K562 (cell line): Measurements from ENCODE around the gene CASP6. TPM values are rescaled to one million over a fixed set of nuclear protein-coding genes. Genes with fewer than 3 reads are reported as not detected.
A peak's percentile ranks its signal among the peaks of the same experiment; 100 is the strongest.

Experiments
- ATAC-seq: fragments of 200-7000 bp; cut with Tn5 transposase; 3 replicates; pipeline ENCODE4 v1.9.1; 2020; ENCODE audit warnings: moderate library complexity
- BruUV-seq: library from RNA; stranded (reverse); fragments of 400-500 nt; replicated peaks from 2 replicates; lab custom pipeline; 2021; lab: Mats Ljungman, UMichigan
- CTCF ChIA-PET: fragments of 300-600 bp; formaldehyde crosslinking; extraction: SDS; loops from one replicate; lab custom pipeline; 2021; ENCODE audit warnings: low intra/inter-chr PET ratio; lab: Yijun Ruan, JAX
- POLR2A ChIA-PET: fragments of 300-600, 350-650 bp; sonication (Branson Sonifier 250); formaldehyde crosslinking; extraction: SDS; loops from one replicate; lab custom pipeline; 2021; ENCODE audit warnings: antibody characterized with exemption, inconsistent platforms; lab: Yijun Ruan, JAX
- DNase-seq, 4 experiments: peaks; one replicate each; pipeline versions ENCODE4 v3.0.0 to v3.0.0-alpha.2; 2011 to 2018; ENCODE audit warnings: low spot score in 3 of 4, mixed read lengths in 3 of 4; ENCODE audit errors: extremely low read depth in 1 of 4
- FAIRE-seq: peaks from 2 replicates; lab custom pipeline; 2011; peaks lifted over from hg19 to GRCh38; lab: Jason Lieb, UNC
- H2AFZ ChIP-seq: 2 replicates; pipeline ENCODE4 v1.6.0; 2011; ENCODE audit warnings: low read depth, low read length, control low read depth, inconsistent platforms
- H3K27ac ChIP-seq: fragments of 200-600 bp; 3 replicates; pipeline ENCODE4 v1.8.0; 2011; ENCODE audit warnings: low read depth, mild to moderate bottlenecking, control low read depth, inconsistent platforms, low read length, moderate library complexity, mixed read lengths; ENCODE audit errors: extremely low read depth
- H3K27me3 ChIP-seq, 2 experiments: fragments of 300-600 bp in 1 of 2; 2 replicates in 1 of 2; 3 replicates in 1 of 2; pipeline versions ENCODE4 v1.6.0 to v1.8.0; 2011; ENCODE audit warnings: inconsistent platforms in 2 of 2, low read length in 2 of 2, mild to moderate bottlenecking in 1 of 2, mixed read lengths in 1 of 2, moderate library complexity in 1 of 2; ENCODE audit not compliant: control insufficient read depth in 2 of 2, insufficient read depth in 2 of 2
- H3K36me3 ChIP-seq: fragments of 300-600 bp; 3 replicates; pipeline ENCODE4 v1.8.0; 2011; ENCODE audit warnings: mild to moderate bottlenecking, low read length, inconsistent platforms; ENCODE audit not compliant: control insufficient read depth, insufficient read depth
- H3K4me1 ChIP-seq, 2 experiments: fragments of 200-600 bp in 1 of 2; replicated peaks in 1 of 2; 2 replicates in 1 of 2; 3 replicates in 1 of 2; pipeline versions ENCODE4 v1.5.1 to v1.8.0; 2011; ENCODE audit warnings: inconsistent platforms in 2 of 2, low read length in 2 of 2, mild to moderate bottlenecking in 1 of 2, mixed read lengths in 1 of 2, moderate library complexity in 1 of 2; ENCODE audit not compliant: control insufficient read depth in 2 of 2, insufficient read depth in 2 of 2
- H3K4me2 ChIP-seq: 2 replicates; pipeline ENCODE4 v1.6.1; 2011; ENCODE audit warnings: low read length, control low read depth, inconsistent platforms, mixed read lengths; ENCODE audit not compliant: insufficient read depth
- H3K4me3 ChIP-seq: fragments of 200-600 bp; sonication (generic), shearing (Covaris generic); 2 replicates; pipeline ENCODE4 v1.5.1; 2016; ENCODE audit warnings: control low read depth, inconsistent platforms
- H3K79me2 ChIP-seq: fragments of 200-600 bp; 3 replicates; pipeline ENCODE4 v1.8.0; 2011; ENCODE audit warnings: low read length, inconsistent platforms; ENCODE audit not compliant: control insufficient read depth, insufficient read depth
- H3K9ac ChIP-seq, 2 experiments: 2 replicates each; pipeline versions ENCODE4 v1.6.0 to v1.6.1; 2011; ENCODE audit warnings: low read depth in 2 of 2, low read length in 2 of 2, control low read depth in 1 of 2, inconsistent platforms in 1 of 2, mild to moderate bottlenecking in 1 of 2, mixed read lengths in 1 of 2; ENCODE audit not compliant: insufficient read depth in 1 of 2
- H3K9me1 ChIP-seq: one replicate; pipeline ENCODE4 v1.6.0; 2011; ENCODE audit warnings: inconsistent platforms, mild to moderate bottlenecking, low read length, moderate library complexity; ENCODE audit not compliant: control insufficient read depth, insufficient read depth
- H3K9me3 ChIP-seq: replicated peaks from 2 replicates; pipeline ENCODE4 v1.5.1; 2011; ENCODE audit warnings: low read depth, low read length, inconsistent platforms; ENCODE audit not compliant: control insufficient read depth, insufficient read depth
- H4K20me1 ChIP-seq: replicated peaks from 2 replicates; pipeline ENCODE4 v1.6.1; 2011; ENCODE audit warnings: low read length, inconsistent platforms, mixed read lengths; ENCODE audit not compliant: control insufficient read depth, insufficient read depth
- CTCF ChIP-seq, 3 experiments: IDR thresholded peaks in 2 of 3; conservative IDR thresholded peaks in 1 of 3; 2 replicates each; pipeline ENCODE4 v1.5.1; 2011 to 2012; ENCODE audit warnings: low read length in 3 of 3, mild to moderate bottlenecking in 3 of 3, control low read depth in 2 of 3, improper control_type of control experiment in 1 of 3, inconsistent platforms in 1 of 3, low read depth in 1 of 3, mixed read lengths in 1 of 3, moderate library complexity in 1 of 3; ENCODE audit not compliant: insufficient read depth in 2 of 3
- MYC ChIP-seq, 2 experiments: fragments of 250-450 bp in 1 of 2; sonication (Bioruptor Pico) in 1 of 2; IDR thresholded peaks; 2 replicates each; pipeline versions ENCODE4 v1.5.1 to v1.6.1; 2012 to 2021; ENCODE audit warnings: low read depth in 2 of 2, borderline replicate concordance in 1 of 2, improper control_type of control experiment in 1 of 2, low read length in 1 of 2, mild to moderate bottlenecking in 1 of 2, moderate library complexity in 1 of 2
- POLR2G ChIP-seq: fragments of 200-400 bp; formaldehyde crosslinking; IDR thresholded peaks from 2 replicates; pipeline ENCODE4 v1.6.1; 2017; ENCODE audit warnings: low read depth, mild to moderate bottlenecking, antibody characterized with exemption, low read length, moderate library complexity
- RAD21 ChIP-seq, 2 experiments: fragments of 250-450 bp in 1 of 2; fragments of 450-650 bp in 1 of 2; sonication (Bioruptor Pico) in 1 of 2; formaldehyde crosslinking in 1 of 2; IDR thresholded peaks in 1 of 2; conservative IDR thresholded peaks in 1 of 2; 2 replicates each; pipeline versions ENCODE4 v1.4.0 to v1.8.0; 2020 to 2022; ENCODE audit warnings: mild to moderate bottlenecking in 2 of 2, moderate library complexity in 1 of 2
- ZKSCAN8 ChIP-seq: fragments of 200-800 bp; sonication (Bioruptor generic); IDR thresholded peaks from 2 replicates; pipeline ENCODE4 v1.6.1; 2016; ENCODE audit warnings: missing genetic modification characterization, missing compliant biosample characterization
- ZNF384 ChIP-seq: IDR thresholded peaks from 2 replicates; pipeline ENCODE4 v1.6.1; 2012; ENCODE audit warnings: low read depth, low read length, improper control_type of control experiment
- ZNF740 ChIP-seq, 3 experiments: fragments of 200-800 bp in 1 of 3; sonication (Bioruptor generic) in 1 of 3; sonication (generic) in 1 of 3; formaldehyde crosslinking in 1 of 3; IDR thresholded peaks; 2 replicates each; pipeline versions ENCODE4 v1.6.1 to v1.8.0; 2016 to 2022; ENCODE audit warnings: mild to moderate bottlenecking in 2 of 3, missing compliant biosample characterization in 2 of 3, missing genetic modification characterization in 2 of 3, missing genetic modification reagents in 1 of 3
- ZSCAN32 ChIP-seq: fragments of 450-650 bp; formaldehyde crosslinking; IDR thresholded peaks from 2 replicates; pipeline ENCODE4 v1.4.0; 2020; ENCODE audit warnings: mild to moderate bottlenecking, moderate library complexity
- WGBS: fragments of 100-300 bp; shearing (Covaris generic); methylation state at CpG from one replicate; pipeline ENCODE4 v1.1.6; 2016; ENCODE audit warnings: low coverage, mixed read lengths; ENCODE audit not compliant: insufficient coverage; ENCODE audit errors: missing lambda C conversion rate; 5-methylcytosine and 5-hydroxymethylcytosine counted together
- in situ Hi-C: fragments of 300-500 bp; cut with MboI; formaldehyde crosslinking; loops from 4 replicates; pipeline ENCODE4 v1.15.0; 2018; ENCODE audit warnings: inconsistent platforms, mixed read lengths
- intact Hi-C: fragments of 100-400 bp; cut with micrococcal nuclease; formaldehyde crosslinking; loops from 2 replicates; pipeline ENCODE4 v1.14.2; 2022
- polyA plus RNA-seq, 8 experiments: library from polyadenylated mRNA; depleted of rRNA in 4 of 8; stranded (reverse) in 5 of 8; unstranded in 3 of 8; fragments of >200 nt; fragmentation: Nextera tagmentation in 2 of 8; fragmentation: Illumina TruSeq in 1 of 8; extraction: Ambion mirVana in 2 of 8; extraction: Trizol in 1 of 8; gene quantifications; 2 replicates each; pipeline versions ENCODE4 v1.2.1 to v1.2.3, GENCODE V29; 2011 to 2014; ENCODE audit warnings: inconsistent platforms in 1 of 8, missing spikeins in 1 of 8
- total RNA-seq, 7 experiments: library from RNA; depleted of rRNA in 6 of 7; stranded (reverse); fragments of >200 nt in 6 of 7; fragmentation: Illumina TruSeq in 2 of 7; extraction: Trizol in 2 of 7; gene quantifications; 2 replicates each; pipeline versions ENCODE4 v1.2.1 to v1.2.3, GENCODE V29; 2011 to 2021; ENCODE audit warnings: low replicate concordance in 1 of 7
- TF ChIP-seq, protein P1 (sequence below): sonication (generic); formaldehyde crosslinking; IDR thresholded peaks from 2 replicates; pipeline ENCODE4 v1.8.1; 2022; ENCODE audit warnings: missing genetic modification reagents

CASP6 gene
- total and polyA plus RNA-seq, 9 of the 15 experiments (the other 6 are each of a cell fraction or from before 2014, with no cell fraction given), result 20.8 to 72.7 (median 39.1) TPM

GRCh38 chr4:109676886-109677285, 26.4 kb downstream of the CASP6 start:
- H4K20me1 ChIP-seq, result no peaks in the 10 kb centered on the region
- CTCF ChIA-PET, result interaction anchor here (0.7 kb wide), 1 partner anchor 150 kb away, joined by 3 read pairs; no protein-coding TSS in a partner anchor
- H3K9me3 ChIP-seq, result no peaks in the 10 kb centered on the region; the same call in 1 of the 2 replicates
- H3K36me3 ChIP-seq, result no peaks in the 10 kb centered on the region
- DNase-seq (no peak), ATAC-seq (peak; percentile 69), FAIRE-seq (no peak)
- no peak overlapping the region for H3K9ac ChIP-seq
- H3K79me2 ChIP-seq, result no peaks in the 10 kb centered on the region
- H3K27ac ChIP-seq, result no peak overlapping the region
- no peak overlapping the region for H2AFZ ChIP-seq
- H3K27me3 ChIP-seq, result no peaks in the 10 kb centered on the region
- H3K9me1 ChIP-seq, result no peaks in the 10 kb centered on the region
- no TSS peak for BruUV-seq
- no peak overlapping the region for H3K4me3 ChIP-seq
- WGBS, result 23% methylated on average over 1 of the region's 1 CpG
- in situ Hi-C loops (no loop called here), intact Hi-C loops (no loop called here)
- no peaks in the 10 kb centered on the region for H3K4me1 ChIP-seq
- POLR2A ChIA-PET, result no interaction called here
- H3K4me2 ChIP-seq, result no peak overlapping the region
- no peak for TF ChIP-seq ZKSCAN8 (CRISPR knock-in tag)
- TF ChIP-seq ZSCAN32 (CRISPR knock-in tag), result no peak
- TF ChIP-seq ZNF740 (CRISPR knock-in tag; IDR thresholded peaks at IDR 0.05), result no peak
- no peak for TF ChIP-seq ZNF740 (tag; IDR thresholded peaks at IDR 0.05)
- TF ChIP-seq CTCF (IDR thresholded peaks at IDR 0.05 in 2 of 3, conservative IDR thresholded peaks at IDR 0.05 in 1 of 3; ENCODE audit: insufficient read depth in 2 of 3, low read depth in 1 of 3, low read length in 3 of 3), result peak; percentile 15 to 36 (median 20); a peak in 3 of 6 replicates
- no peak for TF ChIP-seq MYC (IDR thresholded peaks at IDR 0.05; ENCODE audit: low read depth, low read length)
- TF ChIP-seq MYC (CRISPR knock-in tag; IDR thresholded peaks at IDR 0.05; ENCODE audit: borderline replicate concordance, low read depth), result no peak
- TF ChIP-seq POLR2G, result no peak
- TF ChIP-seq, protein P1, sequence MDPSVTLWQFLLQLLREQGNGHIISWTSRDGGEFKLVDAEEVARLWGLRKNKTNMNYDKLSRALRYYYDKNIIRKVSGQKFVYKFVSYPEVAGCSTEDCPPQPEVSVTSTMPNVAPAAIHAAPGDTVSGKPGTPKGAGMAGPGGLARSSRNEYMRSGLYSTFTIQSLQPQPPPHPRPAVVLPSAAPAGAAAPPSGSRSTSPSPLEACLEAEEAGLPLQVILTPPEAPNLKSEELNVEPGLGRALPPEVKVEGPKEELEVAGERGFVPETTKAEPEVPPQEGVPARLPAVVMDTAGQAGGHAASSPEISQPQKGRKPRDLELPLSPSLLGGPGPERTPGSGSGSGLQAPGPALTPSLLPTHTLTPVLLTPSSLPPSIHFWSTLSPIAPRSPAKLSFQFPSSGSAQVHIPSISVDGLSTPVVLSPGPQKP, result no peak
- no peak for TF ChIP-seq ZNF384
- TF ChIP-seq RAD21 (CRISPR knock-in tag; conservative IDR thresholded peaks at IDR 0.05 in 1 of 2, IDR thresholded peaks at IDR 0.05 in 1 of 2), result 0 out of 4 replicates have a peak, but pooled peaks of 1 of the 2 experiments have one; percentile 16
